AG08396 (cell line): ENCODE data around the gene GATAD2B.
A peak's percentile ranks its signal among the peaks of the same experiment; 100 is the strongest.

Source experiments
- DNase-seq: peaks from one replicate; pipeline ENCODE4 v3.0.0; 2012; ENCODE audit warnings: low spot score, mixed read lengths

GATAD2B gene

DNA sequence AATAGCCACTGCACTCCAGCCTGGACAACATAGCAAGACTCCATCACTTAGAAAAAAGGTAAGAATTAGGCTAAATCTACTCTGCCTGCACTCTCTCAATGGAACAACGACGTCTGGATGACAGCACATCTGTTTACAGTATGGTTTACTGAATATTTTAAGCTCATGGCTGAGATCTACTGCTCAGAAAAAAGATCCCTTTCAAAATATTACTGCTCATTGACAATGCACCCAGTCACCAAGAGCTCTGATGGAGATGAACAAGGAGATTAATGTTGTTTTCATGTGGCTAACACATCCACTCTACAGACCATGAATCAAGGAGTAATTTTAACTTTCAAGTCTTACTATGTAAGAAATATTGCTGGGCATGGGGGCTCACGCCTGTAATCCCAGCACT, 89.6 kb downstream of the GATAD2B start:
- DNase-seq, result no peak

GRCh38 chr1:153832293-153832692, 90.5 kb downstream of the GATAD2B start:
- no peak for DNase-seq

GRCh38 chr1:153831026-153831425, 91.7 kb downstream of the GATAD2B start:
- DNase-seq, result no peak

- DNase-seq, result no peak
Observed at GRCh38 chr1:153827168-153827964, 95.4 kb downstream of the GATAD2B start.

DNA sequence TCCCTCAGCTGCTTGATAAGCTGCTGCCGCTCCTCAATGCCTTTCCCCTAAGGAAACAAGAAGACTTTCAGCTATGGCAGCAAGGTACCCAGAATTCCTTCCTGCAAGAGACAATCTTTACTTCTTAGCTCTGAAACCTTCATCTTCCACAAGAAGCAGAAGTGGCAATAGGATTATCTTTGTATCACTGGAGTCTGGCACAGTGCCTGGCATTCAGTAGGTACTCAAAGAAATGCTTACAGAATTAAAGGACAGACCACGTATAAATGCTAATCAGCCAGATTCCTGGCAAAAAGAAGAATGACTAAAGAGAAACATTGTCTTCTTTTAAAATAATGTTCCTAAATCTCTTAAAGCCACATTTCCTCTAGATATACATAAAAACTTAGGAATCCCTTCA, 103.9 kb downstream of the GATAD2B start:
- no peak for DNase-seq

DNA sequence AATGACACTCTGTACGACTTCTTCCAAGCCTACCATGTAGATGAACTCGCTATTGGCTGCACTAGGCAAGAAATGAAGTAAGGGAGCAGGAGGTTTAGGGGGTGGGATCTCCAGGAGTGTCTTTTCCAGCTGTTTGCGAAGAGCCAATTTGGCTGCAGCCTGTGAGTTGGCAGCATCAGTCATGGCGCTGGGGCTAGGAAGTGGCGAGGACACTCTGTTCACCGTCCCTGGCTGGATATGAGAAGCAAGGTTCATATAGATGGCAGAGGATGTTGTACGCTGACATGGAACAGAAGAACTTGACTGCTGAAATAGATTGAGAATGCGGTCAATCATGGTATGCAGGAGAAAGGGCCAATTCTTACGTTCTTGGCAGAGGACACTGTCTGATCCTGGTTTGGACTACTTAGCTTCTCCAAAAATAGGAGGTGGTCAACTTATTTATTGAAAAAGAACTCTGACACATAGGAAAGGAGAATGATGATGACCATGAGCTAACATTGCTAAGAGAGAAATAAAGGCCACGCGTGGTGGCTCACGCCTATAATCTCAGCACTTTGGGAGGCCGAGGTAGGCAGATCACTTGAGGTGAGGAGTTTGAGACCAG, 106.4 kb downstream of the GATAD2B start:
- peak; percentile 57 for DNase-seq

DNA sequence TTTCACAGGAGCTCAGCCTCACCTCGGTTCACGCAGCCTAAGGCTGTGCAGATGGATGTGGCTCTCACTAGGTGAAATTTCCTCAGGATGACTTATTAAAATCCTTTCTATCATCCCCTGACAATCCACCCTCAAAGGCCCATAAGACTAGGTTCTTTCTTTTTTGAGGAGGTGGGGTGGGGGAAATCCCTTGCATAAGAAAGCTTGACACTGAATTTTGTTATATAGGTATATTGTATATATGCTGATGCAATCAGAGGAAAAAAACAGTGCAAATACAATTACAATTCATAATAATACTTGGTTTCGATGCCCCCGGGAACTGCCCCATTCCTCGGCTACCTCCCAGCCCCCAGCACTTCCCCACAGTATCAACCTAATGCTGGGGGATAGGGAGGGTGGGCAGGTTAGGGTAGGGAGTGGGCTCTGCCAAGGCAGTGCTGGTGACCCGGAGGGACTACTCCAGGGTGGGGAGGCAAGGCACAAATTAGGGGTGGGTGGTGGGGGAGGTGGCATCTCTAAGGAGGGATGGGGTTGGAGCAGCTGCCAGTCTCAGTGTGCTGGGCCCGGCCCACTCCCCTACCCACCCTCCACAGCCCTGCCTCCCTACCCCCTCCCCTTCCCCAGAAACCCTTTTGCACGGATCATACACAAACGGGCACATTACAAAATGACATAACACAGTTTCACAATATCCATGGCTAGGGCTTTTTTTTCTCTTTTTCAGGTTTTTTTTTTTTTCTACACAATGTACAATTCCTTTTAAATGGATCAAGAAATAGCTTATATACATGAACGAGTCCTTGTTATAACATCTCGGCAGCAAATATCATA, 116.7 kb downstream of the GATAD2B start:
- DNase-seq, result no peak

GRCh38 chr1:153805042-153805745, 117.6 kb downstream of the GATAD2B start:
- peak; percentile 86 for DNase-seq

- no peak for DNase-seq
Observed at GRCh38 chr1:153804112-153804511, 118.7 kb downstream of the GATAD2B start.

GRCh38 chr1:153803470-153804056, 119.2 kb downstream of the GATAD2B start:
- DNase-seq, result no peak

DNA sequence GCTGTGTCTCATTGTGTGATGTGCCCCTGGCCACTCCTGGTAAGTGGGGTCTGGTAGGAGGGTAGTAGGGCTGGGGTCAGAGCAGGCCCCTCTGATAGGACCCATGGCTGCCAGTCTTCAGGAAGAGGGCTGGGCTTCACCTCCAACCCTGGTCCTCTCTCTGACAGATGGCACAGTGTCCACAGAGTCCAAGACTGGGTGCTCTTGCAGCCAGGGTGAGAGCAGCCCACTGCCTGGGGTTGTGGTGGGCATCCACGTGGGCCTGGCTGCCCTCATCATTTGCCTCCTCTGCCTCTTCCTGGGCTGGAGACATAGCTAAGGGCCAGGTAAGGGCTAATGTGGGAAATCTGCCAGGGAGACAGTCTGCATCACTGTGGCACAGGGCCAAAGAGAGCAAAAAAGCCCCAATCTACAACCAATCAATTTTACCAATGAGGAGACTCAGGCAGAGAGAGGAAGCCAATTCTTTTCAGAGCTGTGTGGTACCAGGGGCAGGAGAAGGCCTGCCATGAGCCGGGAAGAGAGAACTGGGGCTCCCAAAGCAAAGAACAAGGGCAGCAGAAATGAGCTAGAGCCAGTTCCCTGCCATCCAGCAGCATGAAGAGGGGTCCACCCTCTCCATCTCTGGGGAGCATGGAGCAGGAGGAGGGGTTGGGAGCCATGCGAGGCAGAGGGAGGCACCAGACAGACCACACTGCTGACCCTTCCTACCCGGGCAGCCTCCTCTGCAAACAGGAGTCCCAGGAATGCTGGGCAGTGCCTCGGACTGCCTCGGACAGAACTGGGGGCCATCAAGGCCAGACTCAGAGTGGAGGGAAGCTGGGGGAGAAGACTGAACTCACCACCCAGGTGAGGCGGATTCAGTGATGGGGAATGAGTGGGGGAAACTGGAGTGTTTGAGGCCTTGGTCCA, 120.7 kb downstream of the GATAD2B start:
- no peak for DNase-seq

DNA sequence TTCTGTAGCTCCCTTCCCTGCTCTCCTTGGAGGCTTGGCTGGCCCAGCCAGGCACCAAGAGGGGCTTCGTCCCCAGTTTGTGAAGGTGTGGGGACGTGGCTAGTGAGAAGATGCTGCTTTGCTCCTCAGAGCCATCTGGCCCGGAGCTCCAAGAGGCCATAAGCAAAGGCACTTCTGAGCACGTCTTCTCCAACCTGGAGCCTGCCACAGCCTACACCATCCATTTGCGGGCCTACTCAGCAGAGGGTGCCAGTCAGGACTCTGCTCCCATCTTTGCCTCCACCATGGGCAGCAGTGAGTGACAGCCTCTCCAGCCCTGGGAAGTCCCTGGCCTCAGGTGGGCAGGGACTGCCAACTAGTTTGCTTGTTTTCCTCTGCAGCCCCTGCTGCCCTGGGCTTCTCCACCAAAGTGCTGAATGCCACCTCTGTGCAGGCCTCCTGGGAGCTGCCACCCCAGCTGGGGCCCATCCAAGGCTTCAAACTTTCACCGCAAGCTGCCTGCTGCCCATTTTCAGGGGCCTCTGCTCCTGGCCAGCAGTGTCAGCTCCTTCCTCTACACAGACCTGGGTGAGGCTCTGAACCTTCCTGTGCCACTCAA, 121.6 kb downstream of the GATAD2B start:
- no peak for DNase-seq

DNA sequence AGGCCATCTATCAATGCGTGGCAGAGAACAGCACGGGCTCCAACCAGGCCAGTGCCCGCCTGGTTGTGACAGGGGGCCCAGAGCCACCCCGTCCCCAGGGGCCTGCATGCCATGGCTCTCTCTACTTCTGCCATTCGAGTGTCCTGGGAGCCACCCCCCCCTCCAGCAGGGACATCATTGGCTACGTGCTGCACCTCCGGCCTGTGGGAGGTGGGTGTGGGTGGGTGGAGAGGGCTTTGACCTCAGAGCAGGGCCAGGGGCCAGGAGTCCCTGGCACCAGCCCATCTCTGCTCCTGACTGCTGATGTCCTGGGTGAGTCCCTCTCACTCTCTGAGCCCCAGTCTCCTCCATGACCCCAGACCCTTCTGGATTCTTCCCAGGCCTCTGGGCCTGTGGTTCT, 122.3 kb downstream of the GATAD2B start:
- DNase-seq, result no peak

GRCh38 chr1:153799566-153800465, 123.0 kb downstream of the GATAD2B start:
- DNase-seq, result no peak

GRCh38 chr1:153799016-153799415, 123.8 kb downstream of the GATAD2B start:
- no peak for DNase-seq

DNA sequence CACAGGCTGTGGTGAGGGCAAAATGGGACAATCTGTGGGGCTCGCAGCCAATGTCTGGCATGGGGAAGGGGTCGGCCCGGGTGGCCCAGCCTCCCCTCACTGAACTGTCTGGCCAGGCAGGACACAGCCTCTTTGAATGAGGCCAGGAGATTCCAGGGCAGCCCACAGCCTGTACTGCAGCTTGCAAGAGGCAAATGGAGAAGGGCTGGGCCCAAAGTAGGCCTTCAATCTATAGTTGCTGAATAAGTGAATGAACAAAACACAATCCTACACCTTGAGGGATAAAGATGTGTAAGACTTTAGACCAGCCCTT, 124.3 kb downstream of the GATAD2B start:
- DNase-seq, result no peak

GRCh38 chr1:153796786-153797659, 125.7 kb downstream of the GATAD2B start:
- peak; percentile 82 for DNase-seq
